PFSK-1 (cell line): Measurements from ENCODE around the gene CEACAM21.

ENCODE experiments used
- FOXP2 ChIP-seq: optimal IDR thresholded peaks from 2 replicates; pipeline ENCODE3; 2011; ENCODE audit warnings: borderline replicate concordance, control low read depth, inconsistent platforms; ENCODE audit not compliant: insufficient read depth; ENCODE audit errors: extremely low read length, extremely low read depth
- POLR2AphosphoS5 ChIP-seq: IDR thresholded peaks from 2 replicates; pipeline ENCODE4 v1.6.1; 2012; ENCODE audit warnings: low read depth, mild to moderate bottlenecking, control low read depth, low read length, moderate library complexity
- SIN3A ChIP-seq: IDR thresholded peaks from 2 replicates; pipeline ENCODE4 v1.6.1; 2012; ENCODE audit warnings: mild to moderate bottlenecking, low read length, moderate library complexity, borderline replicate concordance; ENCODE audit not compliant: insufficient read depth
- TAF1 ChIP-seq: IDR thresholded peaks from 2 replicates; pipeline ENCODE4 v1.6.1; 2012; ENCODE audit warnings: low read length, control low read depth, borderline replicate concordance; ENCODE audit not compliant: insufficient read depth
- TF ChIP-seq, protein P1 (sequence below), 2 experiments: IDR thresholded peaks; 2 replicates each; pipeline versions ENCODE4 v1.6.1 to v1.8.0; 2011 to 2012; ENCODE audit warnings: low read depth in 2 of 2, low read length in 2 of 2, control low read depth in 1 of 2, inconsistent platforms in 1 of 2, mild to moderate bottlenecking in 1 of 2, moderate library complexity in 1 of 2; ENCODE audit not compliant: insufficient read depth in 1 of 2

CEACAM21 gene

DNA sequence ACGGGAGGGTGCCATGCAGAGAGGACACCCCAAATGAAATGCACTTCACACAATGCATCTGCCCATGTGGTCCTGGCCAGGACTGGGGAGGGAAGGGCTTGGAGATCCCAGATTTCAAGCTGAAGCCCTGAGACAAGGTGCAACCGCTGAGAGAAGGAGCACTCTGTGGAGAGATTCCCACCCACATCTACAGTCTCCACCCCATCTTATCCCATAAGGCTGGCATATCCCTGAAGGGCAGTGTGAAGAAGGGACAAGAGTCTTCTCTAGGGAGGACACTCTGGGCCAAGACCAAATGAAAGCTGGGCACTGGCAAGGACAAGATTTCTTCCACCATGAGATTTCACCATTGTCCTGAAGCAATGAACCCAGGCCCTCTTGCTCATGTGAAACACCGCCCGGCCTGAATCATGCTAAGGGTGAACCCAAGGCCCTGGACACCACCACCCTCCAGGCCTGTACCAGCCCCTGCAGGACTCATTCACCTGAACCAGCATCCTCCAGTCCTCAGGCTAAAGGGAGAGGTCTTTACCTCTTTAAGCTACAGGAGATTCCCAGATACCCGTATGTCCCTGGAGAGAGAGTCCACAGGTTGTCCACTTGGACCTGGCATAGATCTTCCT, 30.4 kb downstream of the CEACAM21 start:
- TF ChIP-seq TAF1: no peak
- no peak for TF ChIP-seq FOXP2

- TF ChIP-seq TAF1 (no peak), FOXP2 (no peak), POLR2AphosphoS5 (no peak), SIN3A (no peak)
- TF ChIP-seq, protein P1, sequence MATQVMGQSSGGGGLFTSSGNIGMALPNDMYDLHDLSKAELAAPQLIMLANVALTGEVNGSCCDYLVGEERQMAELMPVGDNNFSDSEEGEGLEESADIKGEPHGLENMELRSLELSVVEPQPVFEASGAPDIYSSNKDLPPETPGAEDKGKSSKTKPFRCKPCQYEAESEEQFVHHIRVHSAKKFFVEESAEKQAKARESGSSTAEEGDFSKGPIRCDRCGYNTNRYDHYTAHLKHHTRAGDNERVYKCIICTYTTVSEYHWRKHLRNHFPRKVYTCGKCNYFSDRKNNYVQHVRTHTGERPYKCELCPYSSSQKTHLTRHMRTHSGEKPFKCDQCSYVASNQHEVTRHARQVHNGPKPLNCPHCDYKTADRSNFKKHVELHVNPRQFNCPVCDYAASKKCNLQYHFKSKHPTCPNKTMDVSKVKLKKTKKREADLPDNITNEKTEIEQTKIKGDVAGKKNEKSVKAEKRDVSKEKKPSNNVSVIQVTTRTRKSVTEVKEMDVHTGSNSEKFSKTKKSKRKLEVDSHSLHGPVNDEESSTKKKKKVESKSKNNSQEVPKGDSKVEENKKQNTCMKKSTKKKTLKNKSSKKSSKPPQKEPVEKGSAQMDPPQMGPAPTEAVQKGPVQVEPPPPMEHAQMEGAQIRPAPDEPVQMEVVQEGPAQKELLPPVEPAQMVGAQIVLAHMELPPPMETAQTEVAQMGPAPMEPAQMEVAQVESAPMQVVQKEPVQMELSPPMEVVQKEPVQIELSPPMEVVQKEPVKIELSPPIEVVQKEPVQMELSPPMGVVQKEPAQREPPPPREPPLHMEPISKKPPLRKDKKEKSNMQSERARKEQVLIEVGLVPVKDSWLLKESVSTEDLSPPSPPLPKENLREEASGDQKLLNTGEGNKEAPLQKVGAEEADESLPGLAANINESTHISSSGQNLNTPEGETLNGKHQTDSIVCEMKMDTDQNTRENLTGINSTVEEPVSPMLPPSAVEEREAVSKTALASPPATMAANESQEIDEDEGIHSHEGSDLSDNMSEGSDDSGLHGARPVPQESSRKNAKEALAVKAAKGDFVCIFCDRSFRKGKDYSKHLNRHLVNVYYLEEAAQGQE (IDR thresholded peaks at IDR 0.05; ENCODE audit: insufficient read depth in 1 of 2, low read depth in 2 of 2, low read length in 2 of 2): no peak
These were observed 31.7 kb downstream of the CEACAM21 start for GRCh38 chr19:41607668-41608067.

DNA sequence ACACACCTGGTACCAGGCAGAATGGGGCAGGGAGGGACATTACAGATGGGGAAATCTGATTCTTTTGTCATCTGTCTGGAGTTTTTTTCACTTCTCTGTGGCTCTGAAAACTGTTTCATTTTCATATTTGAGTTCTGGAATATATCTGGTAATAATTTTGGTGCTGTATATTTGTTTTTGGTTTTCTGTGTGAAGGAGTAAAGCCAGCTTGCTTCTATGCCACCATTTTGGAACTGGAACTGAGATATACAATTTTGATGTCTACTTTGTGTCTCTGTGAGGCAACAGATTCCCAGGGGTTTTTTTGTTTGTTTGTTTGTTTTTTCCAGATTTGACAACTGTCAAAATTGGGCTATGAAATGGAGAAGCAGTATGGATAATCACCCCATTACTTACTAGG, 34.8 kb downstream of the CEACAM21 start:
- TF ChIP-seq, protein P1 (IDR thresholded peaks at IDR 0.05; ENCODE audit: insufficient read depth in 1 of 2, low read depth in 2 of 2, low read length in 2 of 2): no peak
- no peak for TF ChIP-seq SIN3A
- no peak for TF ChIP-seq POLR2AphosphoS5

- TF ChIP-seq, protein P1 (IDR thresholded peaks at IDR 0.05; ENCODE audit: insufficient read depth in 1 of 2, low read depth in 2 of 2, low read length in 2 of 2): no peak
- TF ChIP-seq FOXP2 (no peak), TAF1 (no peak)
These were observed 36.5 kb downstream of the CEACAM21 start for GRCh38 chr19:41612483-41612882.

GRCh38 chr19:41615207-41615606, 39.2 kb downstream of the CEACAM21 start:
- TF ChIP-seq FOXP2 (no peak), SIN3A (no peak), POLR2AphosphoS5 (no peak), TAF1 (no peak)
- TF ChIP-seq, protein P1 (IDR thresholded peaks at IDR 0.05; ENCODE audit: insufficient read depth in 1 of 2, low read depth in 2 of 2, low read length in 2 of 2): no peak
